Measurements from ENCODE around the gene FCHSD2. TPM values are rescaled to one million over a fixed set of nuclear protein-coding genes. Genes with fewer than 3 reads are reported as not detected.

FCHSD2 gene
- total RNA-seq, 2 donors from 2014 or later: 56.5 to 75.3 TPM

DNA sequence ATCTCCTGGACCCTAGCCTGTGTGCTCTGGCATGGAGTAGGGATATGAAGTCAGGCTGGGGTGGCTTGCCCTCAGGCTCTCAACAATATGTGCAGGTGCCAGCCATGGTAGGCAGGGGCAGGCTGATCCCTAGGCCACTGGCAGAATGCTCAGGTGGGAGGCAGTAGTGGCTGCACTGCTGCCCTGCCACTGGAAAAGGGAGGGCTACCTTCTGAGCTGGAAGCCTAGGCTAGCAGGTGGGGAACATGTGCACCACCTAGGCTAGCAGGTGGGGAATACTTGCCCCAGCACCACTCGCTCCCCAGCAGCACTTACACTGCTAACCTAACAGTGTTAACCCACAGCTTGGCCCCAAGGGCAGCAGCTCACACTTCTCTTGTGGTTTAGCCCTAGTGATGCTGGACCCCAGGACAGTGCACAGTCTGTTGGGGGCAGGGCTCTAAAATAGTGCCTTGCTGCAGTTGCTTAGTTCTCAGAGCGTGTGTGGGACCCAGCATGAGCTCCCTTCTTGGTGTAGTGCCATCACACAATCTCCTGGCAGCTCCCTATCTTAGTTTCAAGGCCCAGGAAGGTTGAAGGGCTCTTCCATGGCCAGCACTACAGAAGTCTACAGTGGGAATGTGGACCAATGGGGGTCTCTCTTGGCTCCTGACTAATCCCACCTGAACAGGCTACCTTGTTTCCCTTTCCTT lies 130.8 kb downstream of the FCHSD2 start:
- H3K27ac ChIP-seq: no peak overlapping the region

DNA sequence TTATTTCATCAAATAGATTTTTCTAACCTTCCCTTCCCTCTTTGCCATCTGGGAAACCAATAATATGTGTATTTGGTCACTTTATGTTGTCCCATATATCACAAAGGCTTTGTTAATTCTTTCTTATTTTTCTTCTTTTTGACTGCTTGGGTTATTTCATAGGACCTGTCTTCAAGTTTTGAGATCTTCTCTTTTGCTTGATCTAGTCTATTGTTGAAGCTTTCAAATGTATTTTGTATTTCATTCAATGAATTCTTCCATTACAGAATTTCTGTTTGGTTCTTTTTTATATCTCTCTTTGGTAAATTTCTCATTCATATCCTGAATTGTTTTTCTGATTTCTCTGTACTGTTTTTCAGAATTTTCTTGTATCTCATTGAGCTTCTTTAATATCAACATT lies 132.1 kb downstream of the FCHSD2 start:
- no peak for ATAC-seq (ENCODE audit: insufficient number of reproducible peaks, low FRiP score, low read depth)
- DNase-seq (ENCODE audit: low spot score): no peak
- Histone ChIP-seq H3K27ac (no peak overlapping the region), H3K9me3 (peaks cover 10% of the 10 kb centered on the region), H3K36me3 (peaks cover 10% of the 10 kb centered on the region), H3K4me3 (no peak overlapping the region), H3K27me3 (replicated peaks; ENCODE audit: insufficient read depth) (no peaks in the 10 kb centered on the region), H3K4me1 (ENCODE audit: control insufficient read depth in 1 of 2, low read depth in 2 of 2) (no peaks in the 10 kb centered on the region)
- TF ChIP-seq, protein P1, sequence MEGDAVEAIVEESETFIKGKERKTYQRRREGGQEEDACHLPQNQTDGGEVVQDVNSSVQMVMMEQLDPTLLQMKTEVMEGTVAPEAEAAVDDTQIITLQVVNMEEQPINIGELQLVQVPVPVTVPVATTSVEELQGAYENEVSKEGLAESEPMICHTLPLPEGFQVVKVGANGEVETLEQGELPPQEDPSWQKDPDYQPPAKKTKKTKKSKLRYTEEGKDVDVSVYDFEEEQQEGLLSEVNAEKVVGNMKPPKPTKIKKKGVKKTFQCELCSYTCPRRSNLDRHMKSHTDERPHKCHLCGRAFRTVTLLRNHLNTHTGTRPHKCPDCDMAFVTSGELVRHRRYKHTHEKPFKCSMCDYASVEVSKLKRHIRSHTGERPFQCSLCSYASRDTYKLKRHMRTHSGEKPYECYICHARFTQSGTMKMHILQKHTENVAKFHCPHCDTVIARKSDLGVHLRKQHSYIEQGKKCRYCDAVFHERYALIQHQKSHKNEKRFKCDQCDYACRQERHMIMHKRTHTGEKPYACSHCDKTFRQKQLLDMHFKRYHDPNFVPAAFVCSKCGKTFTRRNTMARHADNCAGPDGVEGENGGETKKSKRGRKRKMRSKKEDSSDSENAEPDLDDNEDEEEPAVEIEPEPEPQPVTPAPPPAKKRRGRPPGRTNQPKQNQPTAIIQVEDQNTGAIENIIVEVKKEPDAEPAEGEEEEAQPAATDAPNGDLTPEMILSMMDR (IDR thresholded peaks at IDR 0.05): no peak

More for the DNA sequence above, 130.8 kb downstream of the FCHSD2 start:
- DNase-seq (ENCODE audit: low spot score) (no peak), ATAC-seq (ENCODE audit: insufficient number of reproducible peaks, low FRiP score, low read depth) (no peak)
- no peak overlapping the region for H3K4me3 ChIP-seq
- H3K4me1 ChIP-seq (ENCODE audit: control insufficient read depth in 1 of 2, low read depth in 2 of 2): no peaks in the 10 kb centered on the region
- H3K36me3 ChIP-seq: peaks cover 10% of the 10 kb centered on the region
- H3K27me3 ChIP-seq (replicated peaks; ENCODE audit: insufficient read depth): no peaks in the 10 kb centered on the region
- TF ChIP-seq, protein P1 (IDR thresholded peaks at IDR 0.05): no peak
- peaks cover 10% of the 10 kb centered on the region for H3K9me3 ChIP-seq

DNA sequence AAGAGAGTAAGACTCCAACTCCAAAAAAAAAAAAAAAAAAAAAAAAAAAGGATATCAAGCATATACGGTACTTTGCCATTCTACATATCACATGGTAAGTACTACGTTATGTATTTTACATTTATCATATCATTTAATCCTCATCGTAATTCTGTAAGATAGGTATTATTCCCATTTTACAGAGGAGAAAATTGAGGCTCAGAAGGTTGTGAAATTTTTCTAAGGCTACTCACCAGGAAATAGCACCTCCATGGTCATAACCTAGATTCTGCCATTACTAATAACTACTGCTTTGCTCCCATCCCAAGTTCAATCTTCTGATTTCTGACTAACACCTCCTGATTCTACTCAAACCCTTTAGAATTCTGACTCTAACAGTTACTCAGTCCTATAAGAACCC lies 138.0 kb downstream of the FCHSD2 start:
- Histone ChIP-seq H3K27me3 (replicated peaks; ENCODE audit: insufficient read depth) (no peaks in the 10 kb centered on the region), H3K4me1 (ENCODE audit: control insufficient read depth in 1 of 2, low read depth in 2 of 2) (peaks cover 5 to 19% of the 10 kb centered on the region in 2 donors), H3K4me3 (no peak overlapping the region), H3K36me3 (no peaks in the 10 kb centered on the region), H3K9me3 (peaks cover under 1% of the 10 kb centered on the region), H3K27ac (no peak overlapping the region)
- ATAC-seq (ENCODE audit: insufficient number of reproducible peaks, low FRiP score, low read depth): no peak
- no peak for DNase-seq (ENCODE audit: low spot score)
- TF ChIP-seq, protein P1 (IDR thresholded peaks at IDR 0.05): no peak

DNA sequence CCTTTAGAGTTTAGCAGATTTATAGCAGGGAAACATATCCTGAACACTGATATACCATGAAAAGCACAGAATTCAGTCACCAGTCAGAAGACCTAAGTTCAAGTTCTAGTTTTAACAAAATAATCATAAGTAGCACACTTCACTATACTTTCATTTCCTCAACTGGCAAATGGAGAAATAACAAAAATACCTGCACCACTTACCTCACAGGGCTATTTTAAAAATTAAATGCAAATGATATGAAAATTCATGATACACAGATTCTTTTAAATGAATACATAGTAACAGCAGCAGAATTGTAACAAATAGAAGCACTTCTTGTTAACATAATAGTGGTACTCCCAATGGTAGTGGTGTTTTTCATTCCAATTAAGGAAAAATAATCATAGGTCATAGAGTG lies 139.0 kb downstream of the FCHSD2 start:
- H3K4me3 ChIP-seq: no peak overlapping the region
- TF ChIP-seq, protein P1 (IDR thresholded peaks at IDR 0.05): no peak
- no peaks in the 10 kb centered on the region for H3K27me3 ChIP-seq (replicated peaks; ENCODE audit: insufficient read depth)
- no peak overlapping the region for H3K27ac ChIP-seq
- no peak for ATAC-seq (ENCODE audit: insufficient number of reproducible peaks, low FRiP score, low read depth)
- H3K9me3 ChIP-seq: no peaks in the 10 kb centered on the region
- peaks cover 5 to 20% of the 10 kb centered on the region in 2 donors for H3K4me1 ChIP-seq (ENCODE audit: control insufficient read depth in 1 of 2, low read depth in 2 of 2)
- no peak for DNase-seq (ENCODE audit: low spot score)
- no peaks in the 10 kb centered on the region for H3K36me3 ChIP-seq

- H3K4me3 ChIP-seq: no peak overlapping the region
- H3K27ac ChIP-seq: no peak overlapping the region
- no peaks in the 10 kb centered on the region for H3K36me3 ChIP-seq
- H3K27me3 ChIP-seq (replicated peaks; ENCODE audit: insufficient read depth): no peaks in the 10 kb centered on the region
- H3K4me1 ChIP-seq (ENCODE audit: control insufficient read depth in 1 of 2, low read depth in 2 of 2): peaks cover 5 to 27% of the 10 kb centered on the region in 2 donors
- no peak for ATAC-seq (ENCODE audit: insufficient number of reproducible peaks, low FRiP score, low read depth)
- TF ChIP-seq, protein P1 (IDR thresholded peaks at IDR 0.05): no peak
- no peak for DNase-seq (ENCODE audit: low spot score)
- no peaks in the 10 kb centered on the region for H3K9me3 ChIP-seq
Observed at GRCh38 chr11:73002214-73002613, 139.9 kb downstream of the FCHSD2 start.

Data from thoracic aorta (tissue), 2 donors.